ENCODE measurements around the gene QARS1.

- TF ChIP-seq CTCF (optimal IDR thresholded peaks at IDR 0.05 in 1 of 3, IDR thresholded peaks at IDR 0.05 in 1 of 3, conservative IDR thresholded peaks at IDR 0.05 in 1 of 3; ENCODE audit: extremely low read depth in 1 of 3, insufficient read depth in 2 of 3, low read length in 3 of 3) (no peak), EZH2 (IDR thresholded peaks at IDR 0.05; ENCODE audit: low read length) (no peak)
Observed at GRCh38 chr3:49122022-49122421, 17.5 kb upstream of the QARS1 start.
